DMS79 (cell line): Measurements from ENCODE around the gene NOC4L.

Experiments
- DNase-seq: peaks from one replicate; lab custom pipeline; 2025; lab: John Stamatoyannopoulos, UW

The NOC4L gene

DNA sequence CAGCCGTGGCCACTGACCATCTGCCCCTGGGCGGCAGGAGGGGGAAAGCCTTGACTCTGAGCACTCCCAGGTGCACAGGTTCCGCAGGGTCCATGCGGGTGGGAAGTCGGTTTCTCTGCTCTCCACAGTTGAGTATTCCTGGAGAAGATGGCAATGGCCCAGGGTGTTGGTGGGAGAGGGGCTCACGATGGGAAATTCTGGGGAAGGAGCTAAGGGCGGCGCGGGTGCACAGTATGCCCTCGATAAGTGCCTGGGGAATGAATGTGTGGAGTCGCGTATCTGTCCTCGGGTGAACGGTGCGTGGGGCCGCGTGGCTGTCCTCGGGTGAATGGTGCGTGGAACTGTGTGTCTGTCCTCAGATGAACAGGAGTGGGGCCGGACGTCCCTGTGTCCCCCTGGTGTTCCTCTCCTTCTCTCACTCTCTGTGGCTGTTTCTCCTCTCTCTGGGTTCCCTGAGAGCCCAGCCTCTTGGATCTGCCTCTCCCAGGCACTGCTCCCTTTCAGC is 38.0 kb downstream of the NOC4L start:
- no peak for DNase-seq

DNA sequence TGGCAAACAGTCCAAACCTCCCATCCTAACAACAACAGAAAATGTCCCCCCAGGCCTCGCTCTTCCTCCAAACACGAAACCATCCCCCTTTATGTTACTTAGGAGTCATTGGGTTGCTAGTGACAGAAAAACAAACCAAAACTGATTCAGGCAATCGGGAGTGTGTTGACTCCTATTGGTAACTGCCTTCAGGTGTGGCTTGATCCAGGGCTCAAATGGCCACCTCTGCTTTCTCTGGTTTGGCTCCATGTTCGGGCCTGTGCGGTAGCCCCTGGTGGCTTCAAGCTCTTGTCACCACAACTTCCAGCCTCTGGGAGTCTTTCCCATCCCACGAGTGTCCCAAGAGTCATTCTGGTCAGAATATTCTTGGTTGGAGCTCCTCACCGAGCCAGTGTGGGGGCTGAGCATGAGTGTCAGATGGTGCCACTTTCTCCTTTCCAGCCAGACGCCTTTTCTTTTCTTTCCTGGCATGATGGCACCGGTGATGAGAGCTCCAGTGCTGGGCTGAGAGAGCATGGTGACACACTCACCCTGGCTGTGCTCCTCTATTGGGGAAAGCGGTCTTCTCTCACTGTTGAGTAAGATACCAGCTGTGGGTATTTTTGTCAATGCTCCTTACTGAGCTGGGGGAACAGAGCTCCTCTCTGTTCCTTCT is 38.6 kb downstream of the NOC4L start:
- DNase-seq = no peak

DNA sequence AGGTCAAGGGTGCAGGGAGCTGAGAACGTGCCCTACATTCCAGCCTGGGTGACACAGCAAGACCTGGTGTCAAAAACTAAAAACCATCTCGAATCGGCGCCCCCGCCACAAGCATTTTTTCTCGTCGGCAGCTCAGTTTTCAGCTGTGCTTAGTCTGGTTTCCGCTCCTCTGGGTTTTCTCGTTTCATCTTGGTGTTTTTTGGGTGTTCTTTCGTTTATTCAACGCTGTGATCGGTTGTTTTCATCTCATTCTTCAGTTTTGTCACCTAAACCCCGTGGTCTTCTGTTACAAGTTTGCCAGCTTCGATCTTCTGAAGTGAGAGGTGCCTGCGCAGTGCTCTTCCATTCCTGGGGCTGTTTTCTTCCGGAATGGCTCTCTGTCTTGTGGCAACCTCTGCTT is 41.4 kb downstream of the NOC4L start:
- no peak for DNase-seq

DNA sequence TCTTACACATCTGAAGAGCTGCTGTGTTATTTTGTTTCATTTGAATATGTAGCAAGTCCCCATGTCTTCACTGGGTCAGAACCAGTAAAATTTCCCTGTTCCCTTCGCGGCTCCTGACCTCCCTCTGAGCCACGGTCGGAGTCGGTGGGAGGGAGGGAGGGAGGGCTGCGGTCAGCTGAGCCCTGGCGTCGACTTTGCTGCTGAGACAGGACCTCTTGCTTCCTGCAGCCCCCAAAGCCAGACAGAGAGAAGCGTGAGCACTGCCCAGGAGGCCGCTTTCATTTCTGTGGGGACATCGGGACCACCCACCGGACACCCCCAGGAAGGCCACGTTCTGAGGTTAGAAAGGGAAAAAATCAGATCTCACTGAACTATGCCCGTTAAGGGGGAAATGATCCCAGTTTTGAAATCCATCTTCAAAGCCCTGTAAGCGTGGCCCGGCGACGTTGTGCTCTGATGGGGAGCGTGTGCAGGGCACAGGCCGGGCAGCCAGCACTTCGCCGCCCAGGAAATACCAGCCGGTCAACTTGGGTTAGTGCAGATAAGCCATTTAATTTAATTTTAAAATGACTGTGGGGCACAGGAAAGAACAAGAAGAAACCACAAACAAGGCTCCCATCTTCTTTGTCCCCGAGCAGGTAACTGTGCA is 42.1 kb downstream of the NOC4L start:
- no peak for DNase-seq

DNA sequence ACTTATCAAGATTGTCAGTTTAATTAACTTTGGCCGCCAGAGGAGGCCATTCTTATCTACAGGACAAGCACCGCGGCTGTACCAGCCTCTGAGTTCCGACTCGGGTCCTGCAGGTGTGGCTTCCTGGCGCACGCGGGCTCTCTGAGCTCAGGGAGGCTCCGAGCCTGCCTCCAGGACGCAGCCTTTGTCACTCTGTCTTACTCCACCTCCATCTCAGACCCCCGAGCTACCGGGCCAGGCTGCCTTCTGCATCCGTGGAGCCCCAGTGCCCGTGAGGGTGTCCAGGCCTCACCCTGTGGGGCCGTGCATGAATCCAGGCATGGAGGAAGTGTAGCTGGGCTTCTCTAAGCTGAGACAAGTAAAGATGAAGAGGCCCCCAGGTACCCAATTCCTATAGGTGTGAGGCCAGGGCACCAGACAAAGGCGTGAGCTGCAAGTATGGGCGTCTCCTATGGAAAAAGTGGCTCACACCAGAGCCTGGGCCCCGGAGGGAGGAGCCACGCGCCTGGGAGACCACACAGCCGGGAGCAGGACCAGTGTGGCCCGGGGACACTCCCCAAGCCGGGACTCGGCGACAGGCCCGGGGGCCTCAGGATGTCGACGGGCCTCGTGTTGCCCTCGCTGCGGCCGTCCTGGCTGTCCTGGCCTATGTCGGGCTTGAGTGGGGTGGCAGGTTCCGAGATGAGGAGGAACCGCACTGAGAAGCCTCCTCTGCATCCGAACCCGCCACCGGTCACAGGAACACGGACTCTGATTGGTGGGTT is 42.8 kb downstream of the NOC4L start:
- DNase-seq = no peak

DNA sequence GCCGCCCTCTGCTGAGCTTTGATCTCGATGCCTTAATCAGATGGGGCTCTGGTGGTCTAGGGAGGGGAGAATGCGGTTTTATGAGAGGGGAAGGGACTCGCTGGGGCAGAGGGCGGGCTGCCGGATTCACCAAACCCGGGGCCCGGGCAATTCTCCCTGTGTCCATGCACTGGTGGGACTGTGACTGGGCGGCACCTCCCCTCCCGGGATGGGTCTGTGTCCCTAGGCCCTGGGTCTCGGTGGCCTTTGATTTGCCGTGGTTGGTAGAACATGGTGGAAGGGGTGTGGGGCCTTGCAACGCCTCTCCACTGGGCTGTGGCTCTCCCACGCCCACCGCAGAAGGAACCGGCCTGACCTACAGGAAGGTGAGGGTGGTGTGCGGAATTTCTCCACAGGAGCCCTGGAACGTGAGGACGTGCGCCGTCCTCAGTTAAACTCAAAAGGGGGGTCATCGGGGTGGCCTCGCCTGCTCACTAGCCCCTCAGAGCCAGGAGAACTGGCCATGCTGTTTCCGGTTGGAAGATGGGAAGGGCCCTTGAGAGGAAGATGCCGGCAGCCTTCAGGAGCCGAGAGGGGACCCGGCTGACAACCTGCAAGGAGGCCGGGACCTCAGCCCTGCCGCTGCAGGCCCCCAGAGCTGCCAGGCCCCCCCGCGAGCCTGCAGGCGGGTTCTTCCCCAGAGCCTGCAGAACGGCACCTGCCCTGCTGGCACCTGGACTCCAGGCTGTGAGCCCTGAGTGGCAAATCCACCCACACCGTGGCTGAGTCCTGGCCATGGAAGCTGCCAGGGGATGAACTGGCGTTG is 43.6 kb downstream of the NOC4L start:
- DNase-seq = no peak

DNA sequence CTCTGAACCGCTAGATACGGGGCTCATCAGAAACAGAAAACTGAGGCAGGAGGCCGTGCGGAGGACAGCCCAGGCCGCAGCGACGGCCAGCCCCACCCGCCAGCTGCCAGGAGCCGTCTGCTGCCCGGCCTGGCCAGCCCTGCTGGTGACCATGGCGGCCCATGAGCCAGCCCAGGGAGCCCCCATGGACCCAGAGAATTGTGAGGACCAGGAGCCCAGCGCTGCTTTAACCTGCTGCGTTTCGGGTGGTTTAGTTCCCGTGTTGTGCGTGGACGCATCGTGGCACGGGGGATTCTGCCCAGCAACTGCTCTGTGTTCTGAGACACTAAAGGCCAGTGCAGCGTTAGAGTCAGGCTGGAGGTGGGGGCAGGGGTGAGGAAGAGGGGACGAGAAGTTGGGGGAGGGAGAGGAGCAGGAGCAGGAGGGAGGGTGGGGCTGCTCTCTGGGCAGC is 44.2 kb downstream of the NOC4L start:
- no peak for DNase-seq

DNA sequence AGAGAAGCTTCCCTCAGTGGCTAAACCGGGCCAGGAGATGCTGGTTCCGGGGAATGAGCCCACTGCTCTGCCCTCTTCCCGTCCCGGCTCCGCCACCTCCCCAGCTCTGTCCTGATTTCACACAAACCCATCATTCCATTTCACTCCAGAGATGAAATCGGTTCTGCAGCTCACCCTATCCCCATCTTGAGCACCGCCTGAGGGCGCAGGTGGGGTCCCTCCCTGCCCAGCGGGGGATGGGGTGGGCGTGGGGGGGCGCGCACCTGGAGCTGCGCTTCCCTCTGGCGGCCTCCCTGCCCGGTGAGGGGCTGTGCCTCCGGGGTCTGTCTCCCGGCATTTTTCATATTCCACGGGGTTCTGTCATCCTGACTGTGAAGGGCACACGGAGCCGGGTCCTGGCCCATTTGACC is 44.7 kb downstream of the NOC4L start:
- no peak for DNase-seq

DNA sequence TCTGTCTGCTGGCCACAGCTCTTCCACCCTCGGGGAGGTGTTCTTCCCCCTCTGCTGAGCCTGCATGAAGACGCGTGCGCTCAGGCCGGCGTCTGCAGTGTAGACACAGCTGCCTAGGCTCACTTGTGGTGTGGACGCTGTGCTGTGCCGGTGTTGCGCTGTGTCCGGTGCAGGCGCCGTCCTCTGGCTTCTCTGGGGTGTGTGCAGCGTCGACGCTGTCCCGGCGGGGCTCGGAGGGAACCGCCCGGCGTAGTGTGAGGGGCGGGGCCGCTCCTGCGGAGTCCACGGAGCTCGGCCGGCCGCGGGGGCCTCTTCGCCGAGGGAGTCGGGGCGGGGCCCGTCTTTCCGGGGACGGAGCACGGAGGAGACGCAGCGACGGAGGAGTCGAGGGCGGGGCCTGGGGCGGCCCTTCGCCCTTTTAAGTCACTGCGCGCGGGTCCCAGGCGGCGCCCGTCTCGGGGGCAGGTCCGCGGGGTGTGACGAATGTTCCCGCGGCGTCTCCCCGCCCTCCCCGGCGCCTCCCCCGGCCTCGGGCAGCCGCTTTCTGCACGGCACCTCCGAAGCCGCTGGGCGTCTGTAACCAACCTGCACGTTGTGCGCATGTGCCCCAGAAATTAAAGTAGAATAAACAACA is 45.2 kb downstream of the NOC4L start:
- peak; percentile 65 for DNase-seq

DNA sequence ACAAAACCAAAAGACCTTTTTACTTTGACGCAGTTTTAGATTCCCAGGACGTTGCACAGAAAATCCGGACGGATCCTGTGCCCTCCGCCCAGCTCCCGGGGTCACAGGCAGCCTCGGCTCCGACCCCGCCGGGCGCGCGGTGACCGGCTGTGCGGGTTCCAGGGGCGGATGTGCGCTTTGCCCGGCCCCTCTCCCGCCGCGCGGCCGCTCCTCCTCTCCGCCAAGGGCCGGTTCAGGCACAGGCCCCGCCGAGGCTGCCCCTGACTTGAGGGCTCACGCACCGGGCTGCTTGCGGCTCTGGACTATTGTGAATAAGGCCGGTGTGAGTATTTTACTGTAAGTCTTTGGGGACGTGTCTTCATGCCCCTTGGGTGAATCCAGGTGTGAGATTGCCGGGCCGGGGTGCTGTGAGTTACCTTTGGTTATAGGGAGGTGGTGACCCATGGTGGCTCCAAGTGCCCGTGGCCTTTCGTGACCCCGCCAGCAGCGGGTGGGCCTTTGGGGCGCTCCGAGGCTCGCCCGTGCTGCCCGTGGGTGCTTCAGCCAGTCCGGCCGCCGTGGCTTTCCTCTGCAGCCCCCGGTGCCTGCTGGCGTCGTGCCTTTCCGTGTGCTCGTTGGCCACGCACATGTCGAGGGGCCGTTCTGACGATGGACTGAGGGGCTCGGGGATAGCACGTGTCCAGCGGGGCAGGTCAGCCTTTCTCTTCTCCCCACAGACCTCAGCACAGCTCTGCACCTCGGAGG is 45.9 kb downstream of the NOC4L start:
- DNase-seq = no peak

DNA sequence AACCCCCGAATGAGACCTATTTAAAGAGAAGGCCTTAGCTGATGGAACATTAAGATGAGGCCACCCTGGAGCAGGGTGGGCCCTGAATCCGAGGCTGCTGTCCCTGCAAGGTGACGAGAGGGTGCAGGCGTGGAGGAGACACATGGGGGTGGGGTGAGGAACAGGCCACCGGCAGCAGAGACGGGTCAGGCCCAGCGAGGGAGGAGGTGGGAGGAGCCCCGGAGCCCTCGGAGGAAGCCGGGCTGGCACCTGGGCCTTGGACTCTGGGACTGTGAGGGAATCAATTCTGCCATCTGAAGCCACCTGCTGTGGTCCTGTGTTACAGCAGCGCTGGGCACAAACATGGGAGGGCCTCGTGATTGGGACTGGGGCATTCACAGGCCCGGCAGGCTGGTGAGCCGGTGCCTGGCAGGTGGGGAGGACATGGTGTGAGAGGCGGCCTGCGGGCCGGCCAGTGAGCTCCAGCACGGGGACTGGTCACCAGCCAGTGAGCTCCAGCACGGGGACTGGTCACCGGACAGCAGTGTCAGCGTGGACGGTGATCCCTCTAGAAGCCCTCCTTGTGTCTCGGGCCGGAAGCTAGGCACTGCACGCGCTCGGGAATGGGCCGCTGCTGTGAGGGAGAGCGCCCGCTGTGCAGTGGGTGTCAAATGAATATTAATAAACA is 46.7 kb downstream of the NOC4L start:
- no peak for DNase-seq

DNA sequence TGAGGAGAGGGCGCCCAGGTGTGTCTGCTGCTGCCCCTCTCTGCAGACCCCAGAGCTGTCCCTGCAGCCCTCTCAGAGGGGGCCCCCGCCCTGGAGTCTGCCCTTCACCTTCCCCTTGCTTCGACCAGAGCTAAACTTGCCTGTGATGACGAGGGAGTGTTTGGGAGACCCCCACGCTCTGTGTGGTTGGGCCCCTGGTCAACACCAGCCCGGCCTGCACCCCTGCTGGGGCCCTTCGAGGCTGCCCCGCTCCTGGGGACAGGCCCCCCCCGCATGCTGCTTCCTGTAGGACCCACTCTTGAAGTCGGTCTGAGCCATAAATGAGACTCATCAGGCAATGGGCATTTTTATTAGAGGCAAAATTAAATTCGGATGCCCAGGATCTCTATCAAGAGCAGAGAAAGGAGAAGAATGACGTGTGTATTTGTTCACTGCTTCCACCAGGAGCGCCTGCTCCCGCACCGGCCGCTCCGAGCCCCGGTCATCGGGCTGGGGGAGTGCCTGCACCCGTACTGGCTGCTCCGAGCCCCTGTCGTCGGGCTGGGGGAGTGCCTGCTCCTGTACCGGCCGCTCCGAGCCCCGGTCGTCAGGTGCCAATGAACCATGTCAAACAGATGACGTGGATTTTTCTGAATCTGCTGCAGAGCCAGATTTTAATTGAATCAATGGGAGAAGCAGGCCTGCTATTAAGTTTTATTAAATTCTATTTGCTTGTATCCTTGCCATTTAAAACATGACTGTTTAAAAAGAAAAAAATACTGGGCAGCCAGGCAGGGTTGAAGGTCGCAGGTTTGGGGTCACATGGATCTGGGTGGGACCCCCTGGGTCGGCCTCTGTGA is 47.7 kb downstream of the NOC4L start:
- no peak for DNase-seq

DNA sequence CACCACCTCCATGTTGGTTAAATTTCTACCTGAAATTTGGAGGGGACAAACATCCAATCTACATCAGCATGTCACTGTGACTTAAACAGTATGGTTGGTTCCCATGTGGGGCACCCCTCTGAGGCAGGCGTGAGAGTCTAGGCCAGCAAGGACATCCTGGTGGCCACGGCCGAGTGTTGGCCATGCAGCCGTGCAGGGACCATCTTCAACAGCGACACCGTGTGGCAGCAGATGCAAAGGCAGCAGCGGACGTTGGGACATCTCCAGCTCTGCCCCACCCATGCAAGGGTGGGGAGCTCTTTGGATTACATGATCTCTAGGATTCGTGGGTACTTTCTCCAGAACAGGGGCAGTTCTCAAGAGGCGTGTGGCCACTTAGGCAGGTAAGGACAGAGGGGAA is 49.8 kb downstream of the NOC4L start:
- DNase-seq = no peak

DNA sequence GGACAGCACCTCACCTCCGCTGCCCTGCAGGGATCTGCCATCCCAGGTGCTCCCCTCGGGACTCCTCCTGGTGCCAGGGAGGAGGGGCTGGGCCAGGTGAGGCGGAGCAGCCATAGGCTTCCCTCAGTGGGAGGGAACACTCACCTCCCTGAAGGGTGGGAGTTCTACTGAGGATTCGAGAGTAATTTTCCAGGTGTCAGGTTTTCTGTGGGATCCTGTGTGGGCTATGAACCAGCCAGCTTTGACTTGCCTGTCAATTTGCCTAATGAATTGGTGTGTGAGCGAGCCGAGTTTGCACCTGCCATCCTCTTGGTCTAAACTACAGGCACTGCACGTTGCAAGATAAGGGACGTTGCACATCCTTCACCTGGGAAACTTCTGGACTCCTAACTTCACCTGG is 50.3 kb downstream of the NOC4L start:
- no peak for DNase-seq

DNA sequence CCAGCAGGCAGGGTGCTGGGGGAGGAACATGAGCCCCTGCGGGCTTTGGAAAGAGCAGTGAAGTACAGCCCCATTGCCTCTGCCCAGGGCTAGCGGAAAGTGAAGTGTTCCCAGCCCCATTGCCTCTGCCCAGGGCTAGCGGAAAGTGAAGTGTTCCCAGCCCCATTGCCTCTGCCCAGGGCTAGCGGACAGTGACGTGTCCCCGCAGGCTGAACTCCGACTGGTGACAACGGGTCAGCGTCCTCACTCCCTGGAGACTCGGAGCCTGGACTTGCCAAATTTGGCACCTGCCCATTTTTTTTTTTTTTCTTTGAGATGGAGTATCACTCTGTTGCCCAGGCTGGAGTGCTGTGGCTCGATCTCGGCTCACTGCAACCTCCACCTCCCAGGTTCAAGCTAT is 51.0 kb downstream of the NOC4L start:
- peak; percentile 23 for DNase-seq

DNA sequence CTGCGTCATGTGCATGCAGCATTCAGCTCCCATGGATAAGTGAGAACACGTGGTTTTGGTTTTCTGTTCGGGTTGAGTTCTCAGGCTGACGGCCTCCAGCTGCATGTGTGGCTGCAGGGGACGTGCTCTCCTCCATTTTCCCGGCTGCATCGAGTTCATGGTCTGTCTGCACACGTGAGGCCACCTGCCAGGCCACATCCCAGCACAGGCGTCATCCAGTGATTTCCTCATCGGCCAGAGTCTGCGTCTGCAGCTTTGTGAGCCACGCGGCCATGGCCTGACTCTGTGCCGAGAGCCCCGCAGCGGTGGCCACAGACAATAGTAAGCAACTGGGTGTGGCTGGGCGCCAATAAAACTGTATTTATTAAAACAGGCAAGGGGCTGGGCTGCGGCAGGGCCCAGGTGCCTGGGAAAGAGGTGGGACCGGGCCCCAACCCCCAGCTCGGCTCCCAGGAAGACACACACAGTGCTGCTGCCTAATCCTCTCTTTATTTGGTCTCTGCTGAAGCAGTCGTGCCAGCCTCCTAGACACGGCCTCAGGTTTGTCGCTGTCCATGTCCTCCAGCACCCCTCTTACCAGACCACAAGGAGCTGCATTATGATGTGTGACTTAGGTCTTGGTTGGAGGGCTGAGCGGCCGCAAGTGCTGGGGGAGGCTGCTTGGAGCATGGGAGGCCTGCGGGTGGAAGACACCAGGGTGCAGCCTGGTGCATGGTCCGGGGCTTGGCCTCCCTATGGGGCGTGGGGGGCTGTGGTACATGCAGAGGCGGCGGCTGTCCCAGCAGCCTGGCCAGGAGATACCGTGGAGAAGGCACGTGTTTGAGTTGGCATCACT is 52.0 kb downstream of the NOC4L start:
- DNase-seq = peak; percentile 78

DNA sequence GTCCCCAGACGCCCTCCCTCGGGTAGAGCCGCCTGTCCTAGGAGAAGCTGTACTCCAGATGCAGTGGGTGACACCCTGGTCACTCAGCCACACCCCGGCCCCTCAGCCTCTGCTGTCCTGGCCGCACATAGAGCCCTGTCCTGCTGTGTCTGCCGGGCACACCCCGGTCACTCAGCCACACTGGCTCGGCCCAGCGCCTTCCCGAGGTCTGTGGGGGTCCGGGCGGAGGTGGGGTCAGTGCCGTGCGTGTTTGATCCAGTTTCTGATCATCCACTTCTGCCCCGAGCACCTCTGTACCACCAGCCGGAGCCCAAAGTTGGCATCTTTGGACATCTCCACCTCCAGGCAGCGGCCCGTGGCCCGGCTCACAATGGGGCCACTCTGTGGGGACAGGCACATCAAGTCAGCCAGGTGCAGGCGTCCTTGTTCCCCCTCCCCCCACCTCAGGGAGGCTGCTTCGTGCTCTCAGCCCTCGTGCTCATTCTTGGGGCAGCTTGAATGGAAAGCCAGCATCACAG is 52.7 kb downstream of the NOC4L start:
- no peak for DNase-seq
